T-helper 17 cell (primary cell): ENCODE measurements around the gene DNAJC16. TPM values are rescaled to one million over a fixed set of nuclear protein-coding genes. Genes with fewer than 3 reads are reported as not detected.
"Not testable (repeated sequence)": the region's sequence is repeated elsewhere in the genome, so short reads cannot be mapped to it uniquely, and the experiment has no call there.

Experiments
- ATAC-seq: fragments of 150-1000 bp; cut with Tn5 transposase; 2 replicates; pipeline ENCODE4 v1.10.0; 2021; ENCODE audit warnings: mild to moderate bottlenecking, moderate library complexity
- DNase-seq, 3 donors: peaks; one replicate each; pipeline versions ENCODE4 v3.0.0 to v3.0.0-alpha.2; 2020 to 2021
- H3K9me3 ChIP-seq: one replicate; pipeline ENCODE4 v1.7.0; 2013; ENCODE audit warnings: low read length, mild to moderate bottlenecking; ENCODE audit not compliant: control insufficient read depth, poor library complexity, severe bottlenecking
- H3K27ac Mint-ChIP-seq: one replicate; pipeline ENCODE4 v1.8.0; 2022; ENCODE audit warnings: mild to moderate bottlenecking, moderate library complexity, mixed read lengths
- H3K27me3 Mint-ChIP-seq: one replicate; pipeline ENCODE4 v1.8.0; 2022; ENCODE audit warnings: mixed read lengths
- H3K36me3 Mint-ChIP-seq: one replicate; pipeline ENCODE4 v1.8.0; 2022; ENCODE audit warnings: low read depth, mixed read lengths
- H3K4me1 Mint-ChIP-seq: one replicate; pipeline ENCODE4 v1.8.0; 2022; ENCODE audit warnings: mild to moderate bottlenecking, mixed read lengths
- H3K4me3 Mint-ChIP-seq: one replicate; pipeline ENCODE4 v1.8.0; 2022; ENCODE audit warnings: mild to moderate bottlenecking, moderate library complexity, mixed read lengths
- total RNA-seq, 4 donors: library from RNA in 2 of 4; stranded (reverse) in 2 of 4; gene quantifications; one replicate each; pipeline ENCODE4 v1.2.3 and lab custom pipeline; 2022 to 2026

The DNAJC16 gene
- total RNA-seq, 2 donors from 2014 or later: 13.2 to 20.5 TPM

- Mint-ChIP-seq H3K4me1 (peaks cover 25% of the 10 kb centered on the region), H3K4me3 (no peak overlapping the region), H3K27me3 (no peaks in the 10 kb centered on the region), H3K27ac (no peak overlapping the region), H3K36me3 (peaks cover 6% of the 10 kb centered on the region)
- no peak for ATAC-seq
- DNase-seq: no peak
- H3K9me3 ChIP-seq: no peaks in the 10 kb centered on the region
These were observed 12.7 kb upstream of the DNAJC16 start for GRCh38 chr1:15513919-15514318.

- not testable (repeated sequence) for DNase-seq, H3K9me3 ChIP-seq, H3K27me3 Mint-ChIP-seq, H3K36me3 Mint-ChIP-seq, H3K27ac Mint-ChIP-seq, ATAC-seq, H3K4me3 Mint-ChIP-seq
- peaks cover 26% of the 10 kb centered on the region for H3K4me1 Mint-ChIP-seq
These were observed 12.1 kb upstream of the DNAJC16 start for GRCh38 chr1:15514557-15514956.

GRCh38 chr1:15515022-15515663 lies 11.5 kb upstream of the DNAJC16 start:
- ATAC-seq: no peak
- no peaks in the 10 kb centered on the region for H3K9me3 ChIP-seq
- no peak for DNase-seq
- H3K27ac Mint-ChIP-seq: peak overlapping the region; percentile 65
- H3K27me3 Mint-ChIP-seq: no peaks in the 10 kb centered on the region
- H3K4me1 Mint-ChIP-seq: peaks cover 26% of the 10 kb centered on the region
- H3K36me3 Mint-ChIP-seq: peaks cover 8% of the 10 kb centered on the region
- H3K4me3 Mint-ChIP-seq: peak overlapping the region; percentile 13

GRCh38 chr1:15519625-15520024 lies 7.0 kb upstream of the DNAJC16 start:
- Mint-ChIP-seq H3K27me3 (no peaks in the 10 kb centered on the region), H3K4me1 (peaks cover 29% of the 10 kb centered on the region), H3K36me3 (peaks cover 6% of the 10 kb centered on the region), H3K27ac (no peak overlapping the region), H3K4me3 (peak overlapping the region; percentile 25)
- DNase-seq: no peak
- no peaks in the 10 kb centered on the region for H3K9me3 ChIP-seq
- no peak for ATAC-seq

GRCh38 chr1:15521206-15521906 lies 5.3 kb upstream of the DNAJC16 start:
- not testable (repeated sequence) for ATAC-seq, H3K36me3 Mint-ChIP-seq, DNase-seq, H3K27me3 Mint-ChIP-seq, H3K9me3 ChIP-seq
- Mint-ChIP-seq H3K27ac (peak overlapping the region; percentile 24), H3K4me3 (peak overlapping the region; percentile 53), H3K4me1 (peaks cover 37% of the 10 kb centered on the region)

- Mint-ChIP-seq H3K4me3 (no peak overlapping the region), H3K27me3 (no peaks in the 10 kb centered on the region), H3K36me3 (peaks cover 2% of the 10 kb centered on the region), H3K4me1 (peaks cover 41% of the 10 kb centered on the region), H3K27ac (no peak overlapping the region)
- DNase-seq (no peak), ATAC-seq (no peak)
- no peaks in the 10 kb centered on the region for H3K9me3 ChIP-seq
These were observed 4.1 kb upstream of the DNAJC16 start for GRCh38 chr1:15522551-15522950.

GRCh38 chr1:15523104-15524020 lies 3.3 kb upstream of the DNAJC16 start:
- DNase-seq (no peak), ATAC-seq (no peak)
- H3K27ac Mint-ChIP-seq: peak overlapping the region; percentile 98
- H3K4me1 Mint-ChIP-seq: peaks cover 48% of the 10 kb centered on the region
- no peaks in the 10 kb centered on the region for H3K27me3 Mint-ChIP-seq
- H3K36me3 Mint-ChIP-seq: peaks cover 2% of the 10 kb centered on the region
- peak overlapping the region; percentile 96 for H3K4me3 Mint-ChIP-seq
- H3K9me3 ChIP-seq: no peaks in the 10 kb centered on the region

GRCh38 chr1:15524021-15524282 lies 2.7 kb upstream of the DNAJC16 start, which contains the start of gene CASP9:
CASP9 (minus strand) TSS chr1:15524215; CDS start chr1:15524200, 15 bp downstream.
- peak within 1 kb of the TSS; percentile 96 for H3K4me3 Mint-ChIP-seq
- H3K36me3 Mint-ChIP-seq: peaks cover 2% of the 10 kb centered on the region
- H3K27ac Mint-ChIP-seq: peak within 1 kb of the TSS; percentile 98
- DNase-seq (no peak), ATAC-seq (no peak)
- no peaks in the 10 kb centered on the region for H3K27me3 Mint-ChIP-seq
- H3K4me1 Mint-ChIP-seq: peaks cover 51% of the 10 kb centered on the region
- H3K9me3 ChIP-seq: no peaks in the 10 kb centered on the region

- peak overlapping the region; percentile 96 for H3K4me3 Mint-ChIP-seq
- H3K4me1 Mint-ChIP-seq: peaks cover 49% of the 10 kb centered on the region
- peak; percentile 73 for ATAC-seq
- H3K9me3 ChIP-seq: no peaks in the 10 kb centered on the region
- no peaks in the 10 kb centered on the region for H3K27me3 Mint-ChIP-seq
- H3K27ac Mint-ChIP-seq: peak overlapping the region; percentile 98
- DNase-seq: peak; percentile 99 to 100 (median 100)
- peaks cover under 1% of the 10 kb centered on the region for H3K36me3 Mint-ChIP-seq
These were observed 2.2 kb upstream of the DNAJC16 start for GRCh38 chr1:15524283-15525049.

- Mint-ChIP-seq H3K36me3 (no peaks in the 10 kb centered on the region), H3K4me1 (peaks cover 48% of the 10 kb centered on the region), H3K27me3 (no peaks in the 10 kb centered on the region), H3K27ac (peak overlapping the region; percentile 98), H3K4me3 (peak overlapping the region; percentile 96)
- DNase-seq (peak in 1 of 3 donors; percentile 99), ATAC-seq (peak; percentile 2)
- H3K9me3 ChIP-seq: no peaks in the 10 kb centered on the region
These were observed 1.3 kb upstream of the DNAJC16 start for GRCh38 chr1:15525050-15526020.

GRCh38 chr1:15526021-15526489 lies 593 bp upstream of the DNAJC16 start:
- no peak for DNase-seq

GRCh38 chr1:15531003-15531402 lies 4.4 kb downstream of the DNAJC16 start:
- H3K9me3 ChIP-seq: no peaks in the 10 kb centered on the region
- Mint-ChIP-seq H3K36me3 (peaks cover 2% of the 10 kb centered on the region), H3K27ac (no peak overlapping the region), H3K4me1 (peaks cover 32% of the 10 kb centered on the region), H3K4me3 (no peak overlapping the region), H3K27me3 (no peaks in the 10 kb centered on the region)
- ATAC-seq (no peak), DNase-seq (no peak)

More at GRCh38 chr1:15526021-15526489, 593 bp upstream of the DNAJC16 start:
- no peaks in the 10 kb centered on the region for H3K36me3 Mint-ChIP-seq
- ATAC-seq: no peak
- H3K27ac Mint-ChIP-seq: peak overlapping the region; percentile 98
- H3K4me3 Mint-ChIP-seq: peak overlapping the region; percentile 96
- H3K27me3 Mint-ChIP-seq: no peaks in the 10 kb centered on the region
- H3K4me1 Mint-ChIP-seq: peaks cover 50% of the 10 kb centered on the region
- H3K9me3 ChIP-seq: no peaks in the 10 kb centered on the region
